GM10266 (cell line): Measurements from ENCODE around the gene EXD1.

Experiments
- DNase-seq: peaks from one replicate; pipeline ENCODE4 v3.0.0; 2012; ENCODE audit errors: extremely low spot score
- CTCF ChIP-seq: IDR thresholded peaks from 2 replicates; pipeline ENCODE4 v1.5.1; 2012; ENCODE audit warnings: mild to moderate bottlenecking, low read depth; ENCODE audit not compliant: control insufficient read depth, insufficient read depth; ENCODE audit errors: missing control alignments

Gene EXD1

GRCh38 chr15:41161736-41162135, 68.8 kb downstream of the EXD1 start:
- no peak for DNase-seq
- no peak for TF ChIP-seq CTCF

- DNase-seq = no peak
Measured at GRCh38 chr15:41161336-41161735, 69.2 kb downstream of the EXD1 start.

DNA sequence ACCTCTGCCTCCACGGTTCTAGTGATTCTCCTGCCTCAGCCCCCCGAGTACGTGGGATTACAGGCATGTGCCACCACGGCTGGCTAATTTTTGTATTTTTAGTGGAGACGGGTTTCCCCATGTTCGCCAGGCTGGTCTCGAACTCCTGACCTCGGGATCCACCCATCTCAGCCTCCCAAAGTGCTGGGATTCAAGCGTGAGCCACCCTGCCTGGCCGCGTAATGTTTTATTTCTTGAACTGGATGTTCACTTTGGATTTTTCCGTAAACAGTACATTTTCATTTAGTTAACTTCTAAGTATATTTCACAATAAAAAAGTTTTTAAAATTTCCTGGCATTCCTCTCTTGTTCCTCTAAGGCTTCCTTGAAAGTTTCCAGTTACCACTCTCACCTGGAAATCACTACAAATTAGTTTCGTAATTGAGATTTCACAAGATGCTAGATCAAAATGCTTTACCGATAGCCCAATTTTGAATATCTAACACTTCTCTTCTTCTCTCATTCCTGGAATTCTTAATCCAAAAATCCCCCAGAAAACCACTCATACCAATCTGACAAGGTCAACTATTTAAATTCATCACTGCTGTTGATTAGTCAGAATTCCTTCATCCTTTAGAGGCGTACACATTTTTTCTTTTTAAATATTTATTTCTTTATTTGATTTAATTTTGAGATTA, 69.8 kb downstream of the EXD1 start:
- DNase-seq = no peak

More at GRCh38 chr15:41161336-41161735, 69.2 kb downstream of the EXD1 start:
- no peak for TF ChIP-seq CTCF

GRCh38 chr15:41154412-41154811, 76.1 kb downstream of the EXD1 start:
- no peak for DNase-seq
- TF ChIP-seq CTCF = no peak

More for the DNA sequence above, 69.8 kb downstream of the EXD1 start:
- no peak for TF ChIP-seq CTCF

GRCh38 chr15:41153733-41154132, 76.8 kb downstream of the EXD1 start:
- DNase-seq = no peak
- TF ChIP-seq CTCF = no peak

- no peak for TF ChIP-seq CTCF
- DNase-seq = no peak
Measured at GRCh38 chr15:41151451-41152005, 79.0 kb downstream of the EXD1 start.

- TF ChIP-seq CTCF = no peak
- no peak for DNase-seq
Measured at GRCh38 chr15:41150279-41150678, 80.3 kb downstream of the EXD1 start.
